HG03457 (cell line): Measurements from ENCODE around the gene PDPR.
"Not testable (repeated sequence)": the region's sequence is repeated elsewhere in the genome, so short reads cannot be mapped to it uniquely, and the experiment has no call there.

Experiments
- ATAC-seq: cut with Tn5 transposase; IDR thresholded peaks from one replicate; pipeline ENCODE4 v1.9.1; 2021; ENCODE audit warnings: moderate number of reproducible peaks; ENCODE audit not compliant: unreplicated experiment

Gene PDPR

DNA sequence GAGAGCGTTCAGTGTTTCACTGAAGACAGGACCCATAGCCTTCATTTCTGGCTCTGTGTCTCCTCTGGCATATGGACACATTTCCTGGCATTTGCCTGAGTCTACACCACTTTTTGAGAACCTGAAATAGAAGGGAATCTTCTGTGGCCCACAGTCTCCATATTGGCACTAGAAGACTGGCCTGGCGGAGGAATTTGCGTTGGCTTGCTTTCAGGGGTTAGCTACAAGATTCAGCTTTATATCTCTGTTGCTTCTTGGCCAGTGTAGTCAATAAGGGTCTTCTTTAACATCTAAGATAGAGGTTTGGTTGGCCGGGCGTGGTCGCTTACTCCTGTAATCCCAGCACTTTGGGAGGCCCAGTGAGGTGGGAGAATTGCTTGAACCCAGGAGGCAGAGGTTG is 46.7 kb downstream of the PDPR start:
- no peak for ATAC-seq

GRCh38 chr16:70161350-70161749 is 47.2 kb downstream of the PDPR start:
- ATAC-seq = no peak

DNA sequence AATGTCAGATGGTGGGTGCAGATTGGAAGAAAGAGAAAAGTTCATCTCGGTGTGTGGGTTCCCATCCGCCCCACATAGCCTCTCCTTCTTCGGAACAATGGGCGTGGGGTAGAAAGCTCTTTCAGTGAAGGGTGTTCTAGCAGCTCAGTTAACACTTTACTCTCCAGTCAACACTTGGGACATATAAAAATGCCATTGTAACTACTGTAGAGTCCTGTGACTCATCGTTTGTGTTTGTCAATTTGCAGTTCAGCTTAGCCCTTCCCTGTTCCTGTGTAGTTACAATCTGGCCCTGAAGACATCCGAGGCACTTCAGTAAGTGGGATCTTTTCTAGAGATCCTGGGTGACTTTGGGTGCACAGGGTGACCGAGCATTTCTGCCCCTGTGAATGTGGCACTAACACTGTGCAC is 47.9 kb downstream of the PDPR start:
- no peak for ATAC-seq

GRCh38 chr16:70163596-70163995 is 49.5 kb downstream of the PDPR start:
- ATAC-seq = no peak

GRCh38 chr16:70166688-70167087 is 52.6 kb downstream of the PDPR start:
- not testable (repeated sequence) for ATAC-seq

DNA sequence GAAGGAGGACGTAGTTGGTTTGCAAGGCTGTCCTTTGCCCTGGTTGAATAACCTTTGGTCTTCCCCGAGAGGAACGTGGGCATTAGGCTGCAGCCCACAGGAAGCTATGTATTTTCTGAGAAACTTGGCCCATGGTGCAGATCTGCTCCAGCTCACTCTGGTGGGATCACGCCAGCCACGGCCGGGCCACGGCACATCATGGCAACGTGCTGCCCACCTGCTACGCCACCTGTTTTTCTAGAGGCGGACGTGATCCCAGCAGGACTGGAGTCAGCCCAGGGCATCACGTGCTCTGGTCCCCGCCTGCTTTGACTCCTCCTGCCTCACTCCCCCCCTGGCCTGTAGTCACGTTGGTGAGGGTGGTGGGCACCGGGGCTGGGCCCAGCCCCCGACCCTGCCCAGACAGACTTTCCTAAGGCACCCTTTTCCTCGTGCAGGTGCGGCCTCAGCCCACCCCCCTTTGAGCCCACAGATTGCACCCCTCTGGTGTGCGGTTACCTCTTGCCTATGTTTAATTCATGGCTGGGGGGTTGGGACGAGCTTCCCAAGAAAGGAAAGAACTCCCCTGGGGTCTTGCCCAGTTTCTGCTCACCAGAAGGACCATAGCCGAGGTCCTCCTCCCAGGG is 59.2 kb downstream of the PDPR start, which contains the start of gene CLEC18C:
Gene CLEC18C, plus strand, starts transcription at position 576 of the 626 bp plus-strand sequence. CDS start 492 bp downstream, outside the sequence.
- ATAC-seq = not testable (repeated sequence)

DNA sequence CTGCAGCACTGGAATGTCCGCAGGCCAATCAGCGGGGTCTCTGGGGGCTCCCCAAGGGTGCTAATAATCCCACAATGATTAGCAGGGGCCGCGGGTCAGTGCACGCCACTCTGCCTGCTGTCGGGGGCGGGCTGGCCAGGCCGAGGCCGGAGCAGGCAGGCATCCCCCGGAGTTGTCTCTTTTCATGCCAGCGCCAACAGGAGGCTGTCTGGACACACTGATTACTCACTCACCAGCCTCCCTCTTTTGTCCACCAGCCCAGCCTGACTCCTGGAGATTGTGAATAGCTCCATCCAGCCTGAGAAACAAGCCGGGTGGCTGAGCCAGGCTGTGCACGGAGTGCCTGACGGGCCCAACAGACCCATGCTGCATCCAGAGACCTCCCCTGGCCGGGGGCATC is 59.8 kb downstream of the PDPR start:
- not testable (repeated sequence) for ATAC-seq

- not testable (repeated sequence) for ATAC-seq
These were observed 60.3 kb downstream of the PDPR start for GRCh38 chr16:70174387-70174932.

- not testable (repeated sequence) for ATAC-seq
These were observed 73.9 kb downstream of the PDPR start for GRCh38 chr16:70187858-70188607.

- not testable (repeated sequence) for ATAC-seq
These were observed 74.4 kb downstream of the PDPR start for GRCh38 chr16:70188608-70188915.

- ATAC-seq = not testable (repeated sequence)
These were observed 76.4 kb downstream of the PDPR start for GRCh38 chr16:70190574-70190973.

- ATAC-seq = not testable (repeated sequence)
These were observed 82.7 kb downstream of the PDPR start for GRCh38 chr16:70196683-70197300.

GRCh38 chr16:70197611-70198010 is 83.5 kb downstream of the PDPR start:
- ATAC-seq = not testable (repeated sequence)

GRCh38 chr16:70198230-70198629 is 84.1 kb downstream of the PDPR start:
- not testable (repeated sequence) for ATAC-seq

GRCh38 chr16:70198666-70199065 is 84.5 kb downstream of the PDPR start:
- ATAC-seq = not testable (repeated sequence)

DNA sequence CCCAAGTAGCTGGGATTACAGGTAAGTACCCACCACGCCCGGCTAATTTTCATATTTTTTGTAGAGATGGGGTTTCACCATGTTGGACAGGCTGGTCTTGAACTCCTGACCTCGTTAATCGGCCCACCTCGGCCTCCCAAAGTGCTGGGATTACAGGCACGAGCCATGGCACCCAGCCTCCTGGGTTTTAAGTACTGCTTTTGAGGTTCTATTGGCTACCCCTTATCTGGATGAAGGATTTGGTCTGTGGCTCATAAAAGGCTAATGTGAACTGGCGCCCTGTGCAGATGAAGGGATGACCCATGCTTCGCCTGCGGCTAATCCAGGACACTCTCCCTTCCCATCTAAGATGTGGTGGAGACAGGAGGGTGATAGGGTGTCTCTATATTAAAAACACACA is 85.0 kb downstream of the PDPR start:
- not testable (repeated sequence) for ATAC-seq

DNA sequence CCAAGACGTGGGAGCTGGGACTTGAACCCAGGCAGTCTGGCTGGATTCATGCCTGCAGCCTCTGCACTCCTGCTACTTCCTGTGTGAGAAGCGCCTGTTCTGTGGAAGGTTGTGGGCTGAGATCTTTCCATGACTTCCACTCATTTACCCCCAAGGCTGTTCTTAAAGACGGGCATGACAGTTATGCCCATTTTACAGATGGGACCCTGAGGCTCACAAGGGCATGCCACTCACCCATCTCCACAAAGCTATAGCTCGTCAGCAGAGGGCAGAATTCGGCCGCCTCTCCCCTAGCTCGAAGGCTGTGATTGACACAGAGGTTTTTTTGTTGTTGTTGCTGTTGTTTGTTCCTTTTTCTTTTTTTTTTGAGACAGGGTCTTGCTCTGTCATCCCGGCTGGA is 85.9 kb downstream of the PDPR start:
- not testable (repeated sequence) for ATAC-seq

- ATAC-seq = not testable (repeated sequence)
These were observed 89.4 kb downstream of the PDPR start for GRCh38 chr16:70203508-70203907.

GRCh38 chr16:70204010-70204409 is 89.9 kb downstream of the PDPR start:
- ATAC-seq = not testable (repeated sequence)

DNA sequence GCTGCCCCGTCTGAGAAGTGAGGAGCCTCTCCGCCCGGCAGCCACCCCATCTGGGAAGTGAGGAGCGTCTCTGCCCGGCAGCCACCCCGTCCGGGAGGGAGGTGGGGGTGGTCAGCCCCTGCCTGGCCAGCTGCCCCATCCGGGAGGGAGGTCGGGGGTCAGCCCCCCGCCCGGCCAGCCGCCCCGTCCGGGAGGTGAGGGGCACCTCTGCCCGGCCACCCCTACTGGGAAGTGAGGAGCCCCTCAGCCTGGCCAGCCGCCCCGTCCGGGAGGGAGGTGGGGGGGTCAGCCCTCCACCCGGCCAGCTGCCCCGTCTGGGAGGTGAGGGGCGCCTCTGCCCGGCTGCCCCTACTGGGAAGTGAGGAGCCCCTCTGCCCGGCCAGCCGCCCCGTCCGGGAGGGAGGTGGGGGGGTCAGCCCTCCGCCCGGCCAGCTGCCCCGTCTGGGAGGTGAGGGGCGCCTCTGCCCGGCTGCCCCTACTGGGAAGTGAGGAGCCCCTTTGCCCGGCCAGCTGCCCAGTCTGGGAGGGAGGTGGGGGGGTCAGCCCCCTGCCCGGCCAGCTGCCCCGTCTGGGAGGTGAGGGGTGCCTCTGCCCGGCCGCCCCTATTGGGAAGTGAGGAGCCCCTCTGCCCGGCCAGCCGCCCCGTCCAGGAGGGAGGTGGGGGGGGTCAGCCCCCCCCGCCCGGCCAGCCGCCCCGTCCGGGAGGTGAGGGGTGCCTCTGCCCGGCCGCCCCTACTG is 90.7 kb downstream of the PDPR start:
- ATAC-seq = not testable (repeated sequence)

GRCh38 chr16:70206382-70206781 is 92.2 kb downstream of the PDPR start:
- not testable (repeated sequence) for ATAC-seq
